Stimulated activated effector memory CD8-positive, alpha-beta T cell treated with anti-CD3 and anti-CD28 coated beads, Interleukin-12 subunit alpha, Interleukin-12 subunit beta, amount 100 ng/mL, for 72 hours (primary cell): Measurements from ENCODE around the gene HNRNPA1L2.
"Not testable (repeated sequence)": the region's sequence is repeated elsewhere in the genome, so short reads cannot be mapped to it uniquely, and the experiment has no call there.

Experiments used
- ATAC-seq: fragments of 150-1000 bp; cut with Tn5 transposase; 2 replicates; pipeline ENCODE4 v1.10.0; 2021
- DNase-seq, 2 donors: peaks; one replicate each; pipeline ENCODE4 v3.0.0; 2021 to 2022; ENCODE audit warnings: low spot score in 2 of 2
- H3K27ac Mint-ChIP-seq: one replicate; pipeline ENCODE4 v1.8.0; 2022; ENCODE audit warnings: mild to moderate bottlenecking, mixed read lengths
- H3K36me3 Mint-ChIP-seq: one replicate; pipeline ENCODE4 v1.8.0; 2022; ENCODE audit warnings: mild to moderate bottlenecking, mixed read lengths
- H3K4me1 Mint-ChIP-seq: one replicate; pipeline ENCODE4 v1.8.0; 2022; ENCODE audit warnings: mixed read lengths
- H3K4me3 Mint-ChIP-seq: one replicate; pipeline ENCODE4 v1.8.0; 2022; ENCODE audit warnings: mild to moderate bottlenecking, mixed read lengths
- H3K9me3 Mint-ChIP-seq: one replicate; pipeline ENCODE4 v1.8.0; 2022; ENCODE audit warnings: mixed read lengths

HNRNPA1L2 gene

GRCh38 chr13:52673465-52673864, 31.2 kb downstream of the HNRNPA1L2 start:
- peaks cover 63% of the 10 kb centered on the region for H3K36me3 Mint-ChIP-seq
- H3K9me3 Mint-ChIP-seq = no peaks in the 10 kb centered on the region
- H3K4me1 Mint-ChIP-seq = no peaks in the 10 kb centered on the region
- no peak overlapping the region for H3K4me3 Mint-ChIP-seq
- no peak for ATAC-seq
- no peak overlapping the region for H3K27ac Mint-ChIP-seq
- DNase-seq = no peak

DNA sequence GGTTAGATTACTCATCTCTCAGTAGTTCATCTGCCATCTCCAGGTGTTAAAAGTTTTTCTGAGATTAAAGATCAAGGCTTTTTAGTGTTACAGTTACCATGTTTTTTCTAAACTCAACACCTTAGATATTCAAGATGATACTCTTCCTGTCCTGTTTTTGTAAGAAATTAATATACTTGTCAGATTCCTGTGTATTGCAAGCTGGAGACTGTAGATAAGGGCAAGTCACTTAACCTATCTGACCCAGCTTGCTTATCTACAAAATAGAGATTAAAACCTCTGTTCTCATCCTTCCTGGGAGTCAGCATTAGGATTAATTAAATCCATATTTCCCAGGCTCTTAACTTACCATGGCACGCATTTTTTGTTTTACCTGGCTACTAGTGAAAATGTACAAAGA, 35.6 kb downstream of the HNRNPA1L2 start:
- Mint-ChIP-seq H3K4me1 (no peaks in the 10 kb centered on the region), H3K4me3 (no peak overlapping the region), H3K9me3 (no peaks in the 10 kb centered on the region), H3K36me3 (peaks cover 93% of the 10 kb centered on the region), H3K27ac (peak overlapping the region; percentile 68)
- no peak for DNase-seq
- ATAC-seq = no peak

- not testable (repeated sequence) for H3K27ac Mint-ChIP-seq, DNase-seq, H3K4me3 Mint-ChIP-seq, H3K9me3 Mint-ChIP-seq, ATAC-seq, H3K4me1 Mint-ChIP-seq
- H3K36me3 Mint-ChIP-seq = peaks cover 93% of the 10 kb centered on the region
These were observed 43.6 kb downstream of the HNRNPA1L2 start for GRCh38 chr13:52685806-52686205.

GRCh38 chr13:52686376-52686775, 44.1 kb downstream of the HNRNPA1L2 start:
- DNase-seq (no peak), ATAC-seq (no peak)
- H3K4me3 Mint-ChIP-seq = no peak overlapping the region
- peaks cover 90% of the 10 kb centered on the region for H3K36me3 Mint-ChIP-seq
- no peak overlapping the region for H3K27ac Mint-ChIP-seq
- H3K9me3 Mint-ChIP-seq = no peaks in the 10 kb centered on the region
- H3K4me1 Mint-ChIP-seq = no peaks in the 10 kb centered on the region
